GM12878 (cell line): ENCODE data around the gene RRM2. TPM values are rescaled to one million over a fixed set of nuclear protein-coding genes. Genes with fewer than 3 reads are reported as not detected.

Experiments used
- ATF3 ChIP-seq: IDR thresholded peaks from 2 replicates; pipeline ENCODE4 v1.6.1; 2011; ENCODE audit warnings: low read depth, mild to moderate bottlenecking, low read length, moderate library complexity, borderline replicate concordance; ENCODE audit errors: extremely low read depth
- CEBPB ChIP-seq, 2 experiments: fragments of 150-350 bp in 1 of 2; IDR thresholded peaks; 2 replicates each; pipeline ENCODE4 v1.6.1; 2012 to 2014; ENCODE audit warnings: low read depth in 2 of 2, low read length in 2 of 2, borderline replicate concordance in 1 of 2, inconsistent platforms in 1 of 2
- CHD4 ChIP-seq: fragments of 200-600 bp; sonication (generic); IDR thresholded peaks from 2 replicates; pipeline ENCODE4 v1.6.1; 2016; ENCODE audit warnings: mild to moderate bottlenecking
- CTCF ChIP-seq, 3 experiments: IDR thresholded peaks in 2 of 3; conservative IDR thresholded peaks in 1 of 3; 2 replicates each; pipeline ENCODE4 v1.5.1; 2011; ENCODE audit warnings: low read depth in 3 of 3, low read length in 3 of 3, mild to moderate bottlenecking in 3 of 3, control low read depth in 2 of 3, moderate library complexity in 2 of 3, inconsistent platforms in 1 of 3, mixed read lengths in 1 of 3; ENCODE audit not compliant: control insufficient read depth in 2 of 3, insufficient read depth in 1 of 3; ENCODE audit errors: extremely low read depth in 1 of 3
- CUX1 ChIP-seq: IDR thresholded peaks from 2 replicates; pipeline ENCODE4 v1.6.1; 2012; ENCODE audit warnings: improper control_type of control experiment, low read depth, low read length; ENCODE audit not compliant: insufficient replicate concordance
- FOXK2 ChIP-seq: fragments of 450-650 bp; IDR thresholded peaks from 2 replicates; pipeline ENCODE4 v1.6.1; 2017; ENCODE audit warnings: mild to moderate bottlenecking, moderate library complexity
- MYB ChIP-seq: fragments of 150-350 bp; IDR thresholded peaks from 2 replicates; pipeline ENCODE4 v1.6.1; 2014; ENCODE audit warnings: mild to moderate bottlenecking, low read depth, low read length, borderline replicate concordance
- RELB ChIP-seq: fragments of 450-650 bp; IDR thresholded peaks from 2 replicates; pipeline ENCODE4 v1.6.1; 2017; ENCODE audit warnings: low read depth, mild to moderate bottlenecking, moderate library complexity
- SKIL ChIP-seq: fragments of 450-650 bp; IDR thresholded peaks from 2 replicates; pipeline ENCODE4 v1.6.1; 2017; ENCODE audit warnings: mild to moderate bottlenecking, low read depth, inconsistent platforms; ENCODE audit not compliant: poor library complexity, severe bottlenecking
- STAT3 ChIP-seq: IDR thresholded peaks from 2 replicates; pipeline ENCODE4 v1.6.1; 2011; ENCODE audit warnings: low read depth, low read length, improper control_type of control experiment
- polyA plus RNA-seq, 11 experiments: library from polyadenylated mRNA; depleted of rRNA in 4 of 11; unstranded in 6 of 11; stranded (reverse) in 5 of 11; fragments of >200 nt; fragmentation: Nextera tagmentation in 4 of 11; fragmentation: Illumina TruSeq in 1 of 11; extraction: Ambion mirVana in 4 of 11; extraction: Trizol in 1 of 11; gene quantifications; 1 replicate in 1 of 11; 2 replicates in 10 of 11; pipeline versions ENCODE4 v1.2.1 to v1.2.3, GENCODE V29; 2011 to 2016; ENCODE audit warnings: inconsistent platforms in 2 of 11, missing spikeins in 2 of 11, low read depth in 1 of 11
- total RNA-seq, 4 experiments: library from RNA; depleted of rRNA in 3 of 4; stranded (reverse); fragments of >200 nt in 3 of 4; fragmentation: Illumina TruSeq in 1 of 4; extraction: Trizol in 1 of 4; gene quantifications; 2 replicates each; pipeline versions ENCODE4 v1.2.1 to v1.2.3, GENCODE V29; 2013 to 2021

RRM2 gene
- total and polyA plus RNA-seq, 10 of the 15 experiments (the other 5 are each of a cell fraction or from before 2014, with no cell fraction given), result 54.4 to 771 (median 159) TPM

DNA sequence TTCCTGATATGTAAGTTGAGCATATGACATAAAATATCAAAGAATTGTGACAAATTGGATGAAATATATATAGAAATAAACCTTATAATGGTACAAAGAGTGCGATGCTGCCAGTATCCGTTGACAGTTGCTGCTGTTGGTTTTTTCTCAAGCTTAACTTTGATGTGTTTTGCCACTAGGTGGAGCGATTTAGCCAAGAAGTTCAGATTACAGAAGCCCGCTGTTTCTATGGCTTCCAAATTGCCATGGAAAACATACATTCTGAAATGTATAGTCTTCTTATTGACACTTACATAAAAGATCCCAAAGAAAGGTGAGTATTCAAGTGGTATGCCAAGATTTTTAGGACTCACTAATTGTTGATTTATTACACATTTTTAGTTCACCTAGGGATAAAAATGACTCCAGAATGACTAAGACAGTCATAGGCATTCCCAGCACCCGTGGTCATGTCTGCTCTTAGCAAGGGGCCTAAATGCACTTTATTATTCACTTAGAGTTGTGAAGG, 2.1 kb downstream of the RRM2 start (continued):
- TF ChIP-seq CUX1 (no peak), RELB (no peak), MYB (no peak), CHD4 (no peak), ATF3 (no peak), CTCF (IDR thresholded peaks at IDR 0.05 in 2 of 3, conservative IDR thresholded peaks at IDR 0.05 in 1 of 3; ENCODE audit: control insufficient read depth in 2 of 3, extremely low read depth in 1 of 3, insufficient read depth in 1 of 3, low read depth in 3 of 3, low read length in 3 of 3) (peak; percentile 52 to 55 (median 54)), CEBPB (IDR thresholded peaks at IDR 0.05; ENCODE audit: borderline replicate concordance in 1 of 2, low read depth in 2 of 2, low read length in 2 of 2) (no peak), FOXK2 (no peak), SKIL (peak; percentile 58), STAT3 (no peak)
